SU-DHL-6 (cell line): ENCODE measurements around the gene ZNF785.
A peak's percentile ranks its signal among the peaks of the same experiment; 100 is the strongest.
"Not testable (repeated sequence)": the region's sequence is repeated elsewhere in the genome, so short reads cannot be mapped to it uniquely, and the experiment has no call there.

Experiments
- H2AFZ ChIP-seq: fragments of 200-600 bp; sonication (generic); 2 replicates; pipeline ENCODE4 v1.6.1; 2014; ENCODE audit warnings: low read depth, mild to moderate bottlenecking, moderate library complexity, mixed read lengths, antibody characterized with exemption, low read length; ENCODE audit not compliant: severe bottlenecking
- H3F3A ChIP-seq: fragments of 200-600 bp; shearing (Covaris generic); 2 replicates; pipeline ENCODE4 v1.6.0; 2016; ENCODE audit warnings: antibody characterized with exemption, mild to moderate bottlenecking; ENCODE audit not compliant: insufficient read depth
- H3K27ac ChIP-seq: fragments of 200-600 bp; sonication (generic); 2 replicates; pipeline ENCODE4 v1.5.1; 2016; ENCODE audit warnings: low read depth, mild to moderate bottlenecking, low read length, moderate library complexity, mixed read lengths
- H3K27me3 ChIP-seq: fragments of 200-600 bp; sonication (generic), shearing (Covaris generic); 2 replicates; pipeline ENCODE4 v1.6.0; 2014; ENCODE audit warnings: mild to moderate bottlenecking, low read length
- H3K36me3 ChIP-seq: fragments of 200-600 bp; sonication (generic); 2 replicates; pipeline ENCODE4 v1.6.1; 2014; ENCODE audit warnings: mild to moderate bottlenecking, low read length, mixed read lengths
- H3K4me2 ChIP-seq: fragments of 300-600, 200-600 bp; shearing (Covaris generic), sonication (generic); 2 replicates; pipeline ENCODE4 v1.6.0; 2014; ENCODE audit warnings: low read length, low read depth, mild to moderate bottlenecking; ENCODE audit not compliant: poor library complexity, severe bottlenecking
- H3K4me3 ChIP-seq: fragments of 200-600 bp; sonication (generic); 2 replicates; pipeline ENCODE4 v1.5.1; 2014; ENCODE audit warnings: antibody characterized with exemption, low read length, mild to moderate bottlenecking, mixed read lengths; ENCODE audit not compliant: insufficient read depth, poor library complexity, severe bottlenecking
- H3K79me2 ChIP-seq: fragments of 200-600 bp; sonication (generic); 2 replicates; pipeline ENCODE4 v1.6.1; 2014; ENCODE audit warnings: mild to moderate bottlenecking, low read length, moderate library complexity; ENCODE audit not compliant: insufficient read depth
- H3K9ac ChIP-seq: fragments of 200-600 bp; sonication (generic); 2 replicates; pipeline ENCODE4 v1.7.0; 2014; ENCODE audit warnings: mild to moderate bottlenecking, low read length
- H3K9me2 ChIP-seq: fragments of 200-600 bp; sonication (generic); replicated peaks from 2 replicates; pipeline ENCODE4 v1.6.1; 2014; ENCODE audit warnings: low read length; ENCODE audit not compliant: insufficient read depth
- H3K9me3 ChIP-seq: fragments of 200-600 bp; sonication (generic); 2 replicates; pipeline ENCODE4 v1.6.1; 2014; ENCODE audit warnings: low read length, mixed read lengths; ENCODE audit not compliant: insufficient read depth
- H4K20me1 ChIP-seq: fragments of 200-600 bp; sonication (generic); 2 replicates; pipeline ENCODE4 v1.6.1; 2014; ENCODE audit warnings: low read depth, mild to moderate bottlenecking, antibody characterized with exemption, low read length, moderate library complexity, mixed read lengths
- CTCF ChIP-seq: fragments of 200-600 bp; sonication (generic); IDR thresholded peaks from one replicate; pipeline ENCODE4 v1.5.1; 2017; ENCODE audit warnings: antibody characterized with exemption, mild to moderate bottlenecking, low read length, moderate library complexity; ENCODE audit not compliant: insufficient read depth, poor library complexity, severe bottlenecking
- EZH2phosphoT487 ChIP-seq: fragments of 200-600 bp; sonication (generic), shearing (Covaris generic); conservative IDR thresholded peaks from 2 replicates; pipeline ENCODE4 v1.6.1; 2018; ENCODE audit warnings: mild to moderate bottlenecking, antibody characterized with exemption, low read length, moderate library complexity, mixed read lengths

Gene ZNF785

GRCh38 chr16:30585400-30586191 is at the start of gene ZNF785:
TSS of gene ZNF785 (minus strand) at chr16:30585697. CDS start at chr16:30585611, 86 bp downstream.
- Histone ChIP-seq H3K4me3 (no peak within 1 kb of the TSS), H3K9ac (no peak within 1 kb of the TSS), H3K9me3 (no peaks in the 10 kb centered on the region), H3K79me2 (no peaks in the 10 kb centered on the region), H3K27ac (no peak within 1 kb of the TSS), H3F3A (no peaks in the 10 kb centered on the region), H4K20me1 (no peaks in the 10 kb centered on the region), H3K27me3 (no peaks in the 10 kb centered on the region), H2AFZ (peak within 1 kb of the TSS; percentile 66), H3K9me2 (no peaks in the 10 kb centered on the region), H3K4me2 (peak within 1 kb of the TSS; percentile 16), H3K36me3 (no peaks in the 10 kb centered on the region)
- peak; percentile 24 for TF ChIP-seq CTCF
- TF ChIP-seq EZH2phosphoT487, result no peak

GRCh38 chr16:30633526-30633925 is 48.0 kb upstream of the ZNF785 start:
- Histone ChIP-seq H3K9me3 (no peaks in the 10 kb centered on the region), H4K20me1 (no peaks in the 10 kb centered on the region), H2AFZ (peak overlapping the region; percentile 76), H3K9me2 (no peaks in the 10 kb centered on the region), H3K4me3 (peak overlapping the region; percentile 82), H3K27ac (peak overlapping the region; percentile 69), H3K4me2 (peak overlapping the region; percentile 82), H3K36me3 (no peaks in the 10 kb centered on the region), H3K79me2 (no peaks in the 10 kb centered on the region), H3F3A (peaks cover 13% of the 10 kb centered on the region; the same call in 1 of the 2 replicates), H3K9ac (peak overlapping the region; percentile 72), H3K27me3 (no peaks in the 10 kb centered on the region)
- no peak for TF ChIP-seq CTCF
- TF ChIP-seq EZH2phosphoT487, result no peak

- not testable (repeated sequence) for H2AFZ ChIP-seq, H3K27me3 ChIP-seq, H3K4me2 ChIP-seq, H3K36me3 ChIP-seq, H4K20me1 ChIP-seq, H3K9ac ChIP-seq, H3K4me3 ChIP-seq, H3K9me2 ChIP-seq, H3K79me2 ChIP-seq, H3K9me3 ChIP-seq, H3K27ac ChIP-seq
- peaks cover 13% of the 10 kb centered on the region; the same call in 1 of the 2 replicates for H3F3A ChIP-seq
Measured at GRCh38 chr16:30632454-30632853, 47.0 kb upstream of the ZNF785 start.
